ENCODE results near the gene CROCC.
A peak's percentile ranks its signal among the peaks of the same experiment; 100 is the strongest.
"Not testable (repeated sequence)": the region's sequence is repeated elsewhere in the genome, so short reads cannot be mapped to it uniquely, and the experiment has no call there.

CROCC gene

GRCh38 chr1:16874968-16875765, 46.6 kb upstream of the CROCC start:
- not testable (repeated sequence) for H2AFZ ChIP-seq (ENCODE audit: insufficient read depth, low read length, poor library complexity); H2BK12ac ChIP-seq (ENCODE audit: low read length); H4K8ac ChIP-seq (ENCODE audit: low read depth, low read length); H3K36me3 ChIP-seq (ENCODE audit: control insufficient read depth in 1 of 2, insufficient read depth in 2 of 2, low read length in 2 of 2); H3K23ac ChIP-seq (ENCODE audit: low read length); H2AK5ac ChIP-seq (ENCODE audit: low read length); H3K4me1 ChIP-seq (ENCODE audit: control insufficient read depth in 1 of 2, insufficient read depth in 2 of 2, low read length in 2 of 2); H3K4me2 ChIP-seq (ENCODE audit: low read length); H2BK120ac ChIP-seq (ENCODE audit: insufficient read depth, low read length, poor library complexity); H4K12ac ChIP-seq (ENCODE audit: low read depth, low read length); H3K27me3 ChIP-seq (ENCODE audit: insufficient read depth, low read length); H3K79me1 ChIP-seq (ENCODE audit: low read length); H3K79me2 ChIP-seq (ENCODE audit: control insufficient read depth, insufficient read depth, low read length, poor library complexity); H3K27ac ChIP-seq (ENCODE audit: low read depth, low read length); H4K91ac ChIP-seq (ENCODE audit: low read depth, low read length); H3K4ac ChIP-seq (ENCODE audit: low read depth, low read length); H3K18ac ChIP-seq (ENCODE audit: low read length); DNase-seq; H3K14ac ChIP-seq (ENCODE audit: low read length); H3K4me3 ChIP-seq (ENCODE audit: low read depth, low read length); H2BK5ac ChIP-seq (ENCODE audit: low read depth, low read length, poor library complexity); H3K9me3 ChIP-seq (ENCODE audit: insufficient read depth, low read depth, low read length); H3K9ac ChIP-seq (ENCODE audit: low read length)
- no CpG with 5 or more reads among the region's 35 CpGs for WGBS (ENCODE audit: extremely low coverage, insufficient coverage, insufficient read length)

GRCh38 chr1:16881742-16882141, 40.0 kb upstream of the CROCC start:
- H3K14ac ChIP-seq (ENCODE audit: low read length); H4K12ac ChIP-seq (ENCODE audit: low read depth, low read length); H3K4me3 ChIP-seq (ENCODE audit: low read depth, low read length); H3K9me3 ChIP-seq (ENCODE audit: insufficient read depth, low read depth, low read length); H4K8ac ChIP-seq (ENCODE audit: low read depth, low read length); H3K79me1 ChIP-seq (ENCODE audit: low read length); H3K18ac ChIP-seq (ENCODE audit: low read length); H3K36me3 ChIP-seq (ENCODE audit: control insufficient read depth in 1 of 2, insufficient read depth in 2 of 2, low read length in 2 of 2); H3K79me2 ChIP-seq (ENCODE audit: control insufficient read depth, insufficient read depth, low read length, poor library complexity); H2AK5ac ChIP-seq (ENCODE audit: low read length); H4K91ac ChIP-seq (ENCODE audit: low read depth, low read length); H3K27me3 ChIP-seq (ENCODE audit: insufficient read depth, low read length); H3K4me1 ChIP-seq (ENCODE audit: control insufficient read depth in 1 of 2, insufficient read depth in 2 of 2, low read length in 2 of 2); H2BK5ac ChIP-seq (ENCODE audit: low read depth, low read length, poor library complexity); H3K27ac ChIP-seq (ENCODE audit: low read depth, low read length); H3K4ac ChIP-seq (ENCODE audit: low read depth, low read length); H3K4me2 ChIP-seq (ENCODE audit: low read length); H2BK120ac ChIP-seq (ENCODE audit: insufficient read depth, low read length, poor library complexity); H3K23ac ChIP-seq (ENCODE audit: low read length); H3K9ac ChIP-seq (ENCODE audit: low read length); H2BK12ac ChIP-seq (ENCODE audit: low read length); H2AFZ ChIP-seq (ENCODE audit: insufficient read depth, low read length, poor library complexity): not testable (repeated sequence)
- DNase-seq = peak; percentile 75 to 89
- no CpG with 5 or more reads among the region's 1 CpG for WGBS (ENCODE audit: extremely low coverage, insufficient coverage, insufficient read length)

GRCh38 chr1:16882986-16883385, 38.7 kb upstream of the CROCC start:
- Histone ChIP-seq H3K27me3 (ENCODE audit: insufficient read depth, low read length) (no peaks in the 10 kb centered on the region), H3K4me2 (ENCODE audit: low read length) (no peak overlapping the region), H3K4me1 (ENCODE audit: control insufficient read depth in 1 of 2, insufficient read depth in 2 of 2, low read length in 2 of 2) (no peaks in the 10 kb centered on the region), H2BK120ac (ENCODE audit: insufficient read depth, low read length, poor library complexity) (no peak overlapping the region), H4K12ac (ENCODE audit: low read depth, low read length) (no peak overlapping the region), H2AK5ac (ENCODE audit: low read length) (no peak overlapping the region), H3K79me2 (ENCODE audit: control insufficient read depth, insufficient read depth, low read length, poor library complexity) (no peaks in the 10 kb centered on the region), H2BK5ac (ENCODE audit: low read depth, low read length, poor library complexity) (no peak overlapping the region), H2AFZ (ENCODE audit: insufficient read depth, low read length, poor library complexity) (no peak overlapping the region), H3K27ac (ENCODE audit: low read depth, low read length) (no peak overlapping the region), H3K14ac (ENCODE audit: low read length) (no peak overlapping the region), H3K23ac (ENCODE audit: low read length) (no peak overlapping the region), H3K18ac (ENCODE audit: low read length) (no peak overlapping the region), H4K8ac (ENCODE audit: low read depth, low read length) (no peak overlapping the region), H3K36me3 (ENCODE audit: control insufficient read depth in 1 of 2, insufficient read depth in 2 of 2, low read length in 2 of 2) (no peaks in the 10 kb centered on the region), H3K4me3 (ENCODE audit: low read depth, low read length) (no peak overlapping the region), H2BK12ac (ENCODE audit: low read length) (no peak overlapping the region), H3K9me3 (ENCODE audit: insufficient read depth, low read depth, low read length) (no peaks in the 10 kb centered on the region), H3K9ac (ENCODE audit: low read length) (no peak overlapping the region), H3K4ac (ENCODE audit: low read depth, low read length) (no peak overlapping the region), H4K91ac (ENCODE audit: low read depth, low read length) (no peak overlapping the region), H3K79me1 (ENCODE audit: low read length) (no peaks in the 10 kb centered on the region)
- DNase-seq = no peak
- no CpG with 5 or more reads among the region's 4 CpGs for WGBS (ENCODE audit: extremely low coverage, insufficient coverage, insufficient read length)

GRCh38 chr1:16884487-16884886, 37.2 kb upstream of the CROCC start:
- not testable (repeated sequence) for H3K36me3 ChIP-seq (ENCODE audit: control insufficient read depth in 1 of 2, insufficient read depth in 2 of 2, low read length in 2 of 2); H3K27me3 ChIP-seq (ENCODE audit: insufficient read depth, low read length); H3K14ac ChIP-seq (ENCODE audit: low read length); H3K4ac ChIP-seq (ENCODE audit: low read depth, low read length); H3K79me1 ChIP-seq (ENCODE audit: low read length); H4K8ac ChIP-seq (ENCODE audit: low read depth, low read length); H3K18ac ChIP-seq (ENCODE audit: low read length); H4K12ac ChIP-seq (ENCODE audit: low read depth, low read length); H2BK5ac ChIP-seq (ENCODE audit: low read depth, low read length, poor library complexity); H2BK120ac ChIP-seq (ENCODE audit: insufficient read depth, low read length, poor library complexity); H4K91ac ChIP-seq (ENCODE audit: low read depth, low read length); DNase-seq; H3K23ac ChIP-seq (ENCODE audit: low read length); H3K9me3 ChIP-seq (ENCODE audit: insufficient read depth, low read depth, low read length); H2AFZ ChIP-seq (ENCODE audit: insufficient read depth, low read length, poor library complexity); H2AK5ac ChIP-seq (ENCODE audit: low read length); H2BK12ac ChIP-seq (ENCODE audit: low read length); H3K4me1 ChIP-seq (ENCODE audit: control insufficient read depth in 1 of 2, insufficient read depth in 2 of 2, low read length in 2 of 2); H3K4me3 ChIP-seq (ENCODE audit: low read depth, low read length); H3K27ac ChIP-seq (ENCODE audit: low read depth, low read length); H3K79me2 ChIP-seq (ENCODE audit: control insufficient read depth, insufficient read depth, low read length, poor library complexity); H3K9ac ChIP-seq (ENCODE audit: low read length); H3K4me2 ChIP-seq (ENCODE audit: low read length)
- WGBS (ENCODE audit: extremely low coverage, insufficient coverage, insufficient read length) = no CpG with 5 or more reads among the region's 5 CpGs

Data from trophoblast cell (in vitro differentiated cells and primary cell).